Trophoblast cell (in vitro differentiated cells and primary cell): ENCODE measurements around the gene SAGE1.
"Not testable (repeated sequence)": the region's sequence is repeated elsewhere in the genome, so short reads cannot be mapped to it uniquely, and the experiment has no call there.

Source experiments
- DNase-seq, 2 donors: peaks; one replicate each; pipeline ENCODE4 v3.0.0-alpha.2; 2016
- H2AFZ ChIP-seq: 2 replicates; pipeline ENCODE4 v1.6.1; 2013; ENCODE audit warnings: low read length, moderate library complexity, mild to moderate bottlenecking; ENCODE audit not compliant: insufficient read depth, poor library complexity
- H2AK5ac ChIP-seq: 2 replicates; pipeline ENCODE4 v1.6.1; 2013; ENCODE audit warnings: mild to moderate bottlenecking, low read length
- H2BK120ac ChIP-seq: 2 replicates; pipeline ENCODE4 v1.6.1; 2013; ENCODE audit warnings: low read length, mild to moderate bottlenecking, moderate library complexity; ENCODE audit not compliant: insufficient read depth, poor library complexity
- H2BK12ac ChIP-seq: 2 replicates; pipeline ENCODE4 v1.6.1; 2013; ENCODE audit warnings: mild to moderate bottlenecking, low read length, moderate library complexity
- H2BK5ac ChIP-seq: 2 replicates; pipeline ENCODE4 v1.6.1; 2013; ENCODE audit warnings: low read length, low read depth, moderate library complexity, mild to moderate bottlenecking; ENCODE audit not compliant: poor library complexity
- H3K14ac ChIP-seq: 2 replicates; pipeline ENCODE4 v1.6.1; 2013; ENCODE audit warnings: mild to moderate bottlenecking, low read length
- H3K18ac ChIP-seq: 2 replicates; pipeline ENCODE4 v1.6.1; 2013; ENCODE audit warnings: mild to moderate bottlenecking, low read length
- H3K23ac ChIP-seq: 2 replicates; pipeline ENCODE4 v1.6.1; 2013; ENCODE audit warnings: low read length
- H3K27ac ChIP-seq: 2 replicates; pipeline ENCODE4 v1.5.1; 2013; ENCODE audit warnings: low read depth, mild to moderate bottlenecking, inconsistent platforms, low read length, moderate library complexity
- H3K27me3 ChIP-seq: 2 replicates; pipeline ENCODE4 v1.6.1; 2013; ENCODE audit warnings: inconsistent platforms, mild to moderate bottlenecking, low read length, moderate library complexity; ENCODE audit not compliant: insufficient read depth
- H3K36me3 ChIP-seq, 2 experiments: 1 replicate in 1 of 2; 2 replicates in 1 of 2; pipeline ENCODE4 v1.6.1; 2013; ENCODE audit warnings: low read length in 2 of 2, mild to moderate bottlenecking in 2 of 2, moderate library complexity in 1 of 2; ENCODE audit not compliant: insufficient read depth in 2 of 2, control insufficient read depth in 1 of 2
- H3K4ac ChIP-seq: 2 replicates; pipeline ENCODE4 v1.6.1; 2013; ENCODE audit warnings: low read depth, mild to moderate bottlenecking, low read length, moderate library complexity
- H3K4me1 ChIP-seq, 2 experiments: 1 replicate in 1 of 2; 2 replicates in 1 of 2; pipeline ENCODE4 v1.6.1; 2013; ENCODE audit warnings: low read length in 2 of 2, mild to moderate bottlenecking in 2 of 2, moderate library complexity in 1 of 2; ENCODE audit not compliant: insufficient read depth in 2 of 2, control insufficient read depth in 1 of 2
- H3K4me2 ChIP-seq: 2 replicates; pipeline ENCODE4 v1.6.1; 2013; ENCODE audit warnings: inconsistent platforms, mild to moderate bottlenecking, low read length, moderate library complexity
- H3K4me3 ChIP-seq: 2 replicates; pipeline ENCODE4 v1.5.1; 2013; ENCODE audit warnings: mild to moderate bottlenecking, low read depth, low read length, inconsistent platforms
- H3K79me1 ChIP-seq: one replicate; pipeline ENCODE4 v1.6.1; 2013; ENCODE audit warnings: low read length
- H3K79me2 ChIP-seq: 2 replicates; pipeline ENCODE4 v1.6.1; 2013; ENCODE audit warnings: low read length, mild to moderate bottlenecking; ENCODE audit not compliant: control insufficient read depth, insufficient read depth, poor library complexity
- H3K9ac ChIP-seq: 2 replicates; pipeline ENCODE4 v1.6.1; 2013; ENCODE audit warnings: mild to moderate bottlenecking, low read length
- H3K9me3 ChIP-seq: 2 replicates; pipeline ENCODE4 v1.6.1; 2013; ENCODE audit warnings: low read depth, mild to moderate bottlenecking, control low read depth, inconsistent platforms, low read length; ENCODE audit not compliant: insufficient read depth
- H4K12ac ChIP-seq: 2 replicates; pipeline ENCODE4 v1.6.1; 2013; ENCODE audit warnings: low read depth, mild to moderate bottlenecking, low read length, moderate library complexity
- H4K8ac ChIP-seq: 2 replicates; pipeline ENCODE4 v1.6.1; 2013; ENCODE audit warnings: low read depth, mild to moderate bottlenecking, low read length, moderate library complexity
- H4K91ac ChIP-seq: one replicate; pipeline ENCODE4 v1.6.1; 2013; ENCODE audit warnings: low read depth, mild to moderate bottlenecking, low read length, moderate library complexity
- WGBS: extraction: QIAGEN DNeasy Blood & Tissue Kit; methylation state at CpG from one replicate; pipeline ENCODE4 v1.1.7; 2013; ENCODE audit warnings: missing lambda C conversion rate; ENCODE audit not compliant: insufficient read length, insufficient coverage; ENCODE audit errors: extremely low coverage; 5-methylcytosine and 5-hydroxymethylcytosine counted together

The SAGE1 gene

GRCh38 chrX:135910251-135910650 lies 16.7 kb downstream of the SAGE1 start:
- Histone ChIP-seq H2AK5ac (no peak overlapping the region), H3K4ac (no peak overlapping the region), H3K14ac (no peak overlapping the region), H2AFZ (no peak overlapping the region), H3K9ac (no peak overlapping the region), H3K23ac (no peak overlapping the region), H4K8ac (no peak overlapping the region), H3K79me2 (no peaks in the 10 kb centered on the region), H4K12ac (no peak overlapping the region), H3K4me1 (no peaks in the 10 kb centered on the region), H3K4me3 (no peak overlapping the region), H3K79me1 (no peaks in the 10 kb centered on the region), H4K91ac (no peak overlapping the region), H2BK12ac (no peak overlapping the region), H3K18ac (no peak overlapping the region), H3K27me3 (no peaks in the 10 kb centered on the region), H3K27ac (no peak overlapping the region), H3K36me3 (no peaks in the 10 kb centered on the region), H3K9me3 (no peaks in the 10 kb centered on the region), H2BK5ac (no peak overlapping the region), H2BK120ac (no peak overlapping the region), H3K4me2 (no peak overlapping the region)
- WGBS: no CpG with 5 or more reads among the region's 5 CpGs
- no peak for DNase-seq

- Histone ChIP-seq H2BK12ac (no peak overlapping the region), H3K23ac (no peak overlapping the region), H2BK120ac (no peak overlapping the region), H3K79me2 (no peaks in the 10 kb centered on the region), H3K4ac (no peak overlapping the region), H2BK5ac (no peak overlapping the region), H2AFZ (no peak overlapping the region), H3K9me3 (peaks cover 4% of the 10 kb centered on the region), H2AK5ac (no peak overlapping the region), H3K4me2 (no peak overlapping the region), H3K27me3 (no peaks in the 10 kb centered on the region), H3K9ac (no peak overlapping the region), H4K12ac (no peak overlapping the region), H3K27ac (no peak overlapping the region), H3K79me1 (no peaks in the 10 kb centered on the region), H3K4me1 (no peaks in the 10 kb centered on the region), H4K8ac (no peak overlapping the region), H3K18ac (no peak overlapping the region), H3K14ac (no peak overlapping the region), H3K36me3 (no peaks in the 10 kb centered on the region), H3K4me3 (no peak overlapping the region), H4K91ac (no peak overlapping the region)
- WGBS: 83% methylated on average over 1 of the region's 5 CpGs
- DNase-seq: no peak
Measured at GRCh38 chrX:135914404-135914803, 20.9 kb downstream of the SAGE1 start.

- not testable (repeated sequence) for H3K27ac ChIP-seq, H3K4me1 ChIP-seq, H3K23ac ChIP-seq, H2BK12ac ChIP-seq, H4K12ac ChIP-seq, H2BK5ac ChIP-seq, H3K79me1 ChIP-seq, H2AK5ac ChIP-seq, DNase-seq, H3K18ac ChIP-seq, H3K36me3 ChIP-seq, H2BK120ac ChIP-seq, H3K4me3 ChIP-seq, H3K27me3 ChIP-seq, H3K4me2 ChIP-seq, H4K91ac ChIP-seq, H3K9ac ChIP-seq, H2AFZ ChIP-seq, H3K9me3 ChIP-seq, H3K79me2 ChIP-seq, H4K8ac ChIP-seq, H3K4ac ChIP-seq, H3K14ac ChIP-seq
- no CpG with 5 or more reads among the region's 1 CpG for WGBS
Measured at GRCh38 chrX:135920516-135920915, 27.0 kb downstream of the SAGE1 start.

GRCh38 chrX:135923353-135923752 lies 29.8 kb downstream of the SAGE1 start:
- Histone ChIP-seq H4K12ac (no peak overlapping the region), H4K91ac (no peak overlapping the region), H2BK12ac (no peak overlapping the region), H2AFZ (no peak overlapping the region), H3K79me1 (no peaks in the 10 kb centered on the region), H3K4me3 (no peak overlapping the region), H3K18ac (no peak overlapping the region), H3K79me2 (no peaks in the 10 kb centered on the region), H3K23ac (no peak overlapping the region), H3K27me3 (no peaks in the 10 kb centered on the region), H3K27ac (no peak overlapping the region), H2BK5ac (no peak overlapping the region), H3K9me3 (no peaks in the 10 kb centered on the region), H3K9ac (no peak overlapping the region), H3K4me1 (no peaks in the 10 kb centered on the region), H2AK5ac (no peak overlapping the region), H2BK120ac (no peak overlapping the region), H3K14ac (no peak overlapping the region), H4K8ac (no peak overlapping the region), H3K4me2 (no peak overlapping the region), H3K4ac (no peak overlapping the region), H3K36me3 (no peaks in the 10 kb centered on the region)
- peak in 1 of 2 donors; percentile 21 for DNase-seq
- no CpG with 5 or more reads among the region's 5 CpGs for WGBS
